Measurements from ENCODE around the gene PRDX5.
A peak's percentile ranks its signal among the peaks of the same experiment; 100 is the strongest.

The PRDX5 gene

DNA sequence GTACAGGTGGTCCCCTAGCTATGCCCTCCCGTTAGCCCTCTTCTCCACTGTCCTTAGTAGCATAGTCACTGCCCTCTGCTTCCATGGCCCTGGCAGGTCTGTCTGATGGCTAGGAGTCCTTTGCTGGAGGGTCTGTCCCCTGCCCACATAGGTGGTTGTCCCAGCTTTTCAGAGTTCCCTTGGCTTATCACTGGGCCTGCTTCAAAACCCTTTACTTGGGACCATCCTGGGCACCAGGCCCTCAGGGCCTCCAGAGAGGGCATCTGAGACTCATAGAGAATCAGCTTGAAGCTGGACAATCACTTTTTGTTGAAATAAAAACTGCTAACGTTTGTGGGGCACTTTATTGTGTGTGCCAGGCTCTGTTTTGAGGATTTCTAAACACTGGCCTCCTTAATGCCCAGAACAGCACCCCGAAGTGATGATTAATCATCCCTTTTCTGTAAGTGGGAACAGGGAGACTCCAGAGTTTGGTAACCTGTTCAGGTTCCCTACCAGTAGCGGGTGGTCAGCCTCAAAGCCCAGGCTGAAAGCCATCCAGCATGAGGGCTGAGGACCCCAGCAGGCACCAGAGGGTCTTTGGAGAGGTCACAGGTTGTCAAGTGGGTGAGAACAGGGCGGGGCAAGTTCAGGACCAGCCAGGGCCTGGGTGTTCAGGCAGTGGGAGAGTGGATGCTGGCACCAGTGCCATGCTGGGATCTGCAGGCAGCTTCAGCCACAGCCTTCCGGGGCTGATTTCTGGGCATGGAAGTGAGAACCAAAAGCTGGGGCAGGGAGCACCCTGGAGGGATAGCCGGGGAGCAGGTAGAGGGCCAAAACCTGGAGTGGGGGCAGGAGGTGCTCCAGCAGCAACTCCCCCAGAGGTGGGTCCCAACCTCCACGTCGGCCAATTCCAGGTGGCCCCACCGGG is 27.3 kb upstream of the PRDX5 start:
- DNase-seq: no peak

DNA sequence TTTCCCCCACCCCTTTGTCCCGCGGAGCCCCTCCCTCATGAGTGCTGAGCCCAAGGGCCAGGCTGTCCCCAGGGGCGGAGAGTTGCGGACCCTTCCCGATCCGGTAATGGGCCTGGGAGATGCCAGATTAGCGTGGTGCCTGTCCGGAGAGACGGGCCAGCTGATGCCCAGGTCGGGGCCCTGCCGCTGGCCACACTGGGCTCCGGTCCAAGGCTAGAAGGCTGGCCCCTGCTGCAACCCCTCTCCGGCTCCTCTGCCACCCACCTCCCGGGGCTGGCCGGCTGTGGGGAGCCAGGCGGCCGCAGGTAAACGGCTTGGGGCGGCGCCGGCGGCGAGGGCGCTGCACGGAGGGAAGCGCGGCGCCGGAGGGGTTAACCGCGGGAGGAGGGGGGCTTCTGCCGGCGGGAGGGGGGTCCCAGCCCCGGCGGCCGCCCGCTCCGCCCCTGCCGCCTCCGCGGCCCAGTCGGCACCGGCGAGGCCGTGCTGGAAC is 26.6 kb upstream of the PRDX5 start, which contains the start of gene KCNK4:
Gene KCNK4 (plus strand): TSS at position 41 of the 490 bp plus-strand sequence. CDS start 1,717 bp downstream, outside the sequence.
- no peak for DNase-seq

DNA sequence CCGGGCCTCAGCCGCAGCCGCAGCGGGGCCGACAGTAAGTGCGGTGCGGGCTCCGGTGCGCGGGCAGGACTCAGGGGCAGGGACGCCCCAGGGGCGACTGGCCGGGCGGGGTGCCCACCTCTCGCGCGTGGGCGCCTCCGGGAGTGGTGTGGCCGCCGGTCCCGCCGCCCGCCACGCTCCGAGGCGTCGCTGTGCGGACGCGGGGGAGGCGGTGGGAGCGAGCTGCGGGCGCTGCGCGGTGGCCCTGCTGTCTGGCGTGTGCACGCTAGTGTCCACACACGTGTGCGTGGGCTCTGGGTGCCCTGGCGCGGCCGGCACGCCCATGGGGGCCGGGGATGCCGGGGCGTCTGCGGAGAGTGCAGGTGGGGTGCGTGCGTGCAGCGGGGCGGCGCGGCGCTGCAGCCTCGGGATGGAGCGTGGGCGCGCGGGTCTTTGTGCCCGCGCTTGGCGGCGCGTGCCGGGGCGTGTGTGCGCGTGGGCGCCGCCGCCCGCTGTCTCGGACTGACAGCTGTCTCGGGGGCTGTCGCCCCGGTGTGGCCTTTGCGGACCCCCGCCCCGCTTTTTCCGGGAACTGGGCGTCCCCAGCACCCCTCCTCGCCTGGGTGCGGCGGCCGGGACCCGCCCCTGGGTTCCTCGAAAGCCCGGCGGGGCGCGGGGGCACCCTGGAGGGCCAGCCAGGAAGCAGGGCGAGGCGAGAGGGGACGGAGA is 26.0 kb upstream of the PRDX5 start:
- DNase-seq: no peak

DNA sequence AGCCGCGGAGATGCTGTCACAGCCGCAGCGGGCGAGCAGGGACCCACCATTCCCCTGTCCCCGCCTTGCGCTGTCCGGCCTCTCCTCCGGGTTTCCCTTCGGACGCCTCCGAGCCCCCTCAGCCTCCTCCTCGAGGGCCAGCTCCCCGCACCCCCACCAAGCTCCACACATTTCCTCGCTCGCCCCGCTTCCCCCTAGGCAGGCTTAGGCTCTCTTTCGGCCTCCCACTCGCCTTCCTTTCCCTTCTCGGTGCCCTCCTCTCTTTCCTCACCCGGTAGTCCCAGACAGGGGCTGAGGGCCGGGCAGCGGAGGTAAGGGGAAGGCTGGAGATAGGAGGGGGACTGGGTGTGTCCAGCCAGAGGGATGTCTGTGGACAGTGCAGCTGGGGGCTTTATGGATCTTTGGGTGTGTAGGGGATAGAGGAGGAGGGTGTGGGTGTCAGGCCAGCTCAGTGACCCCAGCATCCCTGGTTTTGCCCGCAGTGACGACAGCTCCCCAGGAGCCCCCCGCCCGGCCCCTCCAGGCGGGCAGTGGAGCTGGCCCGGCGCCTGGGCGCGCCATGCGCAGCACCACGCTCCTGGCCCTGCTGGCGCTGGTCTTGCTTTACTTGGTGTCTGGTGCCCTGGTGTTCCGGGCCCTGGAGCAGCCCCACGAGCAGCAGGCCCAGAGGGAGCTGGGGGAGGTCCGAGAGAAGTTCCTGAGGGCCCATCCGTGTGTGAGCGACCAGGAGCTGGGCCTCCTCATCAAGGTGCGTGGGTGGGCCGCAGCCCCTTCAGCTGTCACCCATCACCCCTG is 25.3 kb upstream of the PRDX5 start:
- no peak for DNase-seq

DNA sequence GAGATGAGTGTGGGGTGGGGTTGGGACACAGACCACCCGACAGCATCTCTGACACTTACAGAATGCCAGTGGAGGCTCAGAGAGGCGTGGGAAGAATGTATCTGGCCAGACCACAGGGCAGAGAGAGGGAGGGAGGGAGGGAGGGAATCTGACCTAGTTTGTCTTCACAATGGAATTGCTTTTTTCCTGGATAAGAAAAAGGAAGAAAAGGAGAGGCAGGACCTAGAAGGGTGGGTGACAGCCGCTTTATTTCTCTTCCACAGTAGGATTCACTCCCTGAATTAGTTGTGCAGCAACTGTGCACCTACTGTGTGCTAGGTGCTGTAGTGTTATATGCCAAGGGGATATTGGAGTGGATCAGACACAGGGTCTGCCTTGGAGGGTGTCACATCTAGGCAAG is 23.1 kb upstream of the PRDX5 start:
- no peak for DNase-seq

DNA sequence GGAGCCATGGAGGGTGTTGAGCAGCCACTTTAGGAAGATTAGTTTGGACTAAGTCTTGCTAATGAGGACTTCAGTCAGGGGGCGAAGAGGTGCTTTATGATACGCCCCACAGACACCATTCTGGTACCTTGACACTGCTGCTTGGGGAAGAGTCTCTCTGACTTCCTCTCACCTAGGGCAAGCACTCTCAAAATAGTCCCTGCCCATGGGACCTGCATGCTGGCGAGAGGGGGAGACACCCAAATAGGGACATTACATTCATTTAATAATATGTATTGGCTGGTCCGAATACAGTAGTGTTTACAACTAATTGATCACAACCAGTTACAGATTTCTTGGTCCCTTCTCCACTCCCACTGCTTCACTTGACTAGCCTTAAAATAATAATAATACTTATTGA is 22.2 kb upstream of the PRDX5 start:
- no peak for DNase-seq

DNA sequence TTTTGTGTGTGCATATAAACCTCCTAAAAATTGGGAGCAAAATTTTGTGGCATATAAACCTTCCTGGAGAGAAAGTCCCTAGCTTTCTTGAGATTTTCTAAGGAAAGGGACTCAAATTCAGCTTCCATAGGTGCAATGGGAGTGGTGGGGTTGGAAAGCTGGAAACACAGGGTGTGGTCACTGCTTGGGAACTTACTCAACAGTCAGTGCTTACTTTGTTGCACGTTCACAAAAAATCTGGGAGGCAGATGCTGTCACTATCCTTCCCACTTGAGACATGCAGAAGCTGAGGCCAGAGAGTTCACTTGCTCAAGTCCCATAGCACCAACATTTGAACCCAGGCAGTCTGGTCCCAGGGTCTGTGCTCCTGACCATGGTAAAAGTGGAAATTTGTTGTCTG is 21.7 kb upstream of the PRDX5 start:
- DNase-seq: no peak

DNA sequence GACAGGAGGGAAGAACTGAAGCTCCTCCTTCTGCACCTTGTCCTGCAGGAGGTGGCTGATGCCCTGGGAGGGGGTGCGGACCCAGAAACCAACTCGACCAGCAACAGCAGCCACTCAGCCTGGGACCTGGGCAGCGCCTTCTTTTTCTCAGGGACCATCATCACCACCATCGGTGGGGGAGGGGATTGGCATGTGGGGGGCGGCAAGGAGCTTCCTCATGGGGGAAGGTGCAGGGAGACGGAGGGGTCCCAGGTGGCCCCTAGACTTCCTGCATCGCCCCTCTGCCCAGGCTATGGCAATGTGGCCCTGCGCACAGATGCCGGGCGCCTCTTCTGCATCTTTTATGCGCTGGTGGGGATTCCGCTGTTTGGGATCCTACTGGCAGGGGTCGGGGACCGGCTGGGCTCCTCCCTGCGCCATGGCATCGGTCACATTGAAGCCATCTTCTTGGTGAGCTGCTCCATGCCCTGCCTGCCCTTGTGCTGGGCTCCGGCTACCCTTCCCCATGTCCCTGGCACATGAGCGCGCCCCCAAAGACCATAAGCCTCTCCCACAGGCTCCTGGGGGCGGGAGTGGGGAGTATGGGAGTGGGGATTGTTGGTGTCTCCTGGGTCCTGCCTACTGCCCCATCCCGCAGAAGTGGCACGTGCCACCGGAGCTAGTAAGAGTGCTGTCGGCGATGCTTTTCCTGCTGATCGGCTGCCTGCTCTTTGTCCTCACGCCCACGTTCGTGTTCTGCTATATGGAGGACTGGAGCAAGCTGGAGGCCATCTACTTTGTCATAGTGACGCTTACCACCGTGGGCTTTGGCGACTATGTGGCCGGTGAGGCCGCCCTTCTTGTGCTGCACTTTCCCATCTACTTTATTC is 20.9 kb upstream of the PRDX5 start:
- no peak for DNase-seq

DNA sequence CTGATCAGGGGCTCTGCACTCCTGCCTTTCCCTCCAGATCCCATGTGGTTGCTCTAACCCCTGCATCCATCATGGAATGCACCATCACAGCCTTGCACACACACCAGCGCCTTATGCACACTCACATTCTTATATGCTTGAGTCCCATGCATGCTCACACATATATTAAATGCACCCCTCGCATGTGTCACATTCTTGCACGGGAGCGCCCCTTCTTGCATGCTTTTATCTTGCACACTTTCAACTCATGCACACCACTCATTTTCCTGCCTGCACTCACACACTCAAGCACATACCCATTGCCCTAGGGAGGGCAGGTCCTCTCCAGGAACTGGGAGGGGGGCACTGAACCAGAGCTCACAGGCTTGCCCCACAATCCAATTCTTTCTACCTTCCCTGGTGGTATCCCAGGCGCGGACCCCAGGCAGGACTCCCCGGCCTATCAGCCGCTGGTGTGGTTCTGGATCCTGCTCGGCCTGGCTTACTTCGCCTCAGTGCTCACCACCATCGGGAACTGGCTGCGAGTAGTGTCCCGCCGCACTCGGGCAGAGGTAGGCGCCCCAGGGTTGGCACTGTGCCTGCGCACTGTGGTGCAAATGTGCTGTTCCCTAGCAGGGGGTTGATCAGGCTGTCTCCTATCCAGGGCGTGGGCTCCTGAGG is 20.1 kb upstream of the PRDX5 start:
- peak; percentile 65 for DNase-seq

DNA sequence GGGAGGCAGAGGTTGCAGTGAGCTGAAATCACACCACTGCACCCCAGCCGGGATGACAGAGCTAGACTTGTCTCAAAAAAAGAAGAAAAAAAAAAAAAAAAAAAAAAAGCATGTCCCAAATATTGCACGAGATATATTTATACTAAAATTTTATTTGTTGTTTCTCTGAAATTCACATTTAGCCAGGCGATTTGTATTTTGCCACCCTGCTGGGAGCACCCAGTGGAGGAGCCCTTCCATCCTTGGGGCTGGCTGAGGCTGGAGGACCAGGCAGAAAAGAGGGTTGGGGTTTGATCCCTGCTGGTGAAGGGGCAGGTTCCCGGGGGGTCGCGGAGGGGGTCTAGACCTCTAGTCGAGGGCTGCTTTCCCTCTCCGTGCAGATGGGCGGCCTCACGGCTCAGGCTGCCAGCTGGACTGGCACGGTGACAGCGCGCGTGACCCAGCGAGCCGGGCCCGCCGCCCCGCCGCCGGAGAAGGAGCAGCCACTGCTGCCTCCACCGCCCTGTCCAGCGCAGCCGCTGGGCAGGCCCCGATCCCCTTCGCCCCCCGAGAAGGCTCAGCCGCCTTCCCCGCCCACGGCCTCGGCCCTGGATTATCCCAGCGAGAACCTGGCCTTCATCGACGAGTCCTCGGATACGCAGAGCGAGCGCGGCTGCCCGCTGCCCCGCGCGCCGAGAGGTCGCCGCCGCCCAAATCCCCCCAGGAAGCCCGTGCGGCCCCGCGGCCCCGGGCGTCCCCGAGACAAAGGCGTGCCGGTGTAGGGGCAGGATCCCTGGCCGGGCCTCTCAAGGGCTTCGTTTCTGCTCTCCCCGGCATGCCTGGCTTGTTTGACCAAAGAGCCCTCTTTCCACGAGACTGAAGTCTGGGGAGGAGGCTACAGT is 18.7 kb upstream of the PRDX5 start:
- peak; percentile 44 for DNase-seq

DNA sequence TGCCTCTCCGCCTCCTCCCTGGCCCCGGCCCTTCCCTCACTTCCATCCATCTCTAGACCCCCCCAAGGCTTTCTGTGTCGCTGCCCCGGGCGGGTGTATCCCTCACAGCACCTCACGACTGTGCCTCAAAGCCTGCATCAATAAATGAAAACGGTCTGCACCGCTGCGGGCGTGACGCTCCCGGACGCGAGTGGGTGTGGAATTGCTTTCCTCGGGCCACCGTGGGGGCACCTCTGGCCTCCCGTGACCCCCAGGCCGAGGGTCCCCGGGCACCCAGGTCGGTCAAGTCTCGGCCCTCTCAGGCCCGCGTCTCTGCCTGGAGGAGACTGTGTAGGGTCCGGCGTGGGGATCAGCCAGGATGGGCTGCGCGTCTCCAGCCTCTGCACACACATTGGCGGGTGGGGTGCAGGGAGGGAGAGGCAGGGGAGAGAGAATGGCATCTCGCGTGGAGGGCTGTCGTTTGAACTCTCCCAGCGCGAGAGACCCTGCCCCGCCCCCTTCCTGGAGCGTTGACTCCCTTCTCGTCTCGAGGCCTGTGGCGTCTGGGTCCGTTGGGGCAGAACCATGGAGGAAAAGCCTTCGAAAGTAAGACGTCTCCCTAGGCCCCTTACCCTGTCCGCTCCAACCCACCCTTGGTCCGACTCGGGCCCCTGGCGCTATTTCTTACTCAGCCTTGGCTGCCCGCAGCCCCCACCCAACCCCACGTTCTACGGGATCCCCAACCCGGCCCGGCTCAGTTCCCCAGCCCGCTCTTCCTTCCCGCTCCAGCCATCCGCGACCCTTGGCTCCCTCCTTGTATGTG is 17.9 kb upstream of the PRDX5 start, which contains the start of gene CATSPERZ:
Gene CATSPERZ (plus strand): TSS at position 512 of the 802 bp plus-strand sequence. CDS start 53 bp downstream, at position 565.
- no peak for DNase-seq

DNA sequence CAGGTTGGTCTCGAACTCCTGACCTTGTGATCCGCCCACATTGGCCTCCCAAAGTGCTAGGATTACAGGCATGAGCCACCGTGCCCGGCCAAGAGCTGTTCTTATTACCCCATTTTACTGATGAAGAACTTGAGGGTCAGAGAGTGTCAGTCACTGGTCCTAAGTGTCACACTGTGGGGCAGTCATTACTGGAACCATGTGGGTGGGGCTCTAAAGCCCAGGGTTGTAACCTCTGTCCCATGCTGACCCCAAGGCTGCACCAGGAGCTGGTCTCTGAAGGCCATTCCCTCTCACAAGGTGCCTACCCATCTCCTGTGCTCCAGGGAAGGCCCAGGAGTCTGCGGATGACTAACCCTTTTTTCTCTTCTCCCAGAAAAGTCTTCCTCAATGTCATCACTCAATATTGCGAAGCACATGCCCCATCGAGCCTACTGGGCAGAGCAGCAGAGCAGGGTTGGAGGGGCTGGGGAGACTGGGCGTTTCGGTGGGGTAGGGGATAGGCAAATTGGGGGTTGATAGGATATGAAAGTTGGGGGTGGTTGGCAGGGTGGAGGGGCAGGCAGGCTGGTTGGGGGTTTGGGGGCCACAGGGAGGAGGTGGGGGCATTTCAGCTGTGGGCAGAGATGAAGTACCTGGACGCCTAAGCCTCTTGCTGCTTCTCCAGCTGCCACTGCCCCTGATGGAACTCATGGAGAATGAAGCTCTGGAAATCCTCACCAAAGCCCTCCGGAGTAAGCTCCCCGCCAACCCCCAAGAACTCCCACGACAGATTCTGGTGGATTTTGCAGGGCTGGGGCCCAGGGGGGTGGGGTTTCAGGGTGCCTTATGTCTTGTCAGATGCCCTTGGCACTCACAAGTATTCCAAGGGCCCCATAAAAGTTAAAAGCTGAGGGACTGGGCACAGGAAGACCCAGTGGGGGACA is 14.6 kb upstream of the PRDX5 start:
- DNase-seq: no peak

DNA sequence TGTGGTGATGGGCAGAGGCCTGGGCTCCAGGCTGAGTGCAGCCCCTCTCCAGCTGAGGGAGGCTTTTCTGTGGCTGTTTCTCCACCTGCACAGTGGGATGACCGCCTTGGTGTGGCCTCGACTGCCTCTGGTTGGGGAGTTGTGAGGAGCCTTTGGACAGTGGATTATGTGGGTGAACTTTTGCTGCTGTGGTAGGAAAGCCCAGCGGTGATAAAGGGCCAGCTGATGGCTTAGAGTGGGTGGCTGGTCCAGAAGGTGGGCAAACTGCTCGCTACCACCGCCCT is 13.9 kb upstream of the PRDX5 start:
- DNase-seq: no peak

DNA sequence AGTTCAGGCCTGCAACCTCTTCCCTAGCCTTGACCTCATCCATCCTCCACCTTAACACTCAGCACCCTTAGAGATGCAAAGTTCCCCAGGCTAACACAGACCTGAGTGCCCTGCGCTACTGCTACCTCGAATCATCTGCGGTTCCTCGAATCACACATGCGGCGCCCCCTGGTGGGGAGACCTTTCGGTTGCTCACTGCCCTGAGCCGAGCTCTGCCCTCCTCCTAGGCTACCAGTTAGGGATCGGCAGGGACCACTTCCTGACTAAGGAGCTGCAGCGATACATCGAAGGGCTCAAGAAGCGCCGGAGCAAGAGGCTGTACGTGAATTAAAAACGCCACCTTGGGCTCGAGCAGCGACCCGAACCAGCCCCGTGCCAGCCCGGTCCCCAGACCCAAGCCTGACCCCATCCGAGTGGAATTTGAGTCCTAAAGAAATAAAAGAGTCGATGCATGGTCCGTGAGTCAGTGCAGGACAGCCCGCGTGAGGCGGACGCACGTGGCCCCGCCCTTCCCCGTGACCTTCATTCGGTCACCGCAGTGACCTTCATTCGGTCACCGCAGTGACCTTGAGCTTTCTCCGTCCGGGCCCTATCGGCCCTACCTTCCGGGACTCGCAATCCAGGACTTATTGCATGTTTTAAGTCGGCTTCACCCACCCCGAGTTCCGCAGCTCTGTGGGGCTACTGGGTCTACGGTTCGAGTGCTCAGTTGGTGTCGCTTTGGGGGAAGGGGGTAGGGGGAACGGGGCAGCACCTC is 13.4 kb upstream of the PRDX5 start:
- peak; percentile 99 for DNase-seq

DNA sequence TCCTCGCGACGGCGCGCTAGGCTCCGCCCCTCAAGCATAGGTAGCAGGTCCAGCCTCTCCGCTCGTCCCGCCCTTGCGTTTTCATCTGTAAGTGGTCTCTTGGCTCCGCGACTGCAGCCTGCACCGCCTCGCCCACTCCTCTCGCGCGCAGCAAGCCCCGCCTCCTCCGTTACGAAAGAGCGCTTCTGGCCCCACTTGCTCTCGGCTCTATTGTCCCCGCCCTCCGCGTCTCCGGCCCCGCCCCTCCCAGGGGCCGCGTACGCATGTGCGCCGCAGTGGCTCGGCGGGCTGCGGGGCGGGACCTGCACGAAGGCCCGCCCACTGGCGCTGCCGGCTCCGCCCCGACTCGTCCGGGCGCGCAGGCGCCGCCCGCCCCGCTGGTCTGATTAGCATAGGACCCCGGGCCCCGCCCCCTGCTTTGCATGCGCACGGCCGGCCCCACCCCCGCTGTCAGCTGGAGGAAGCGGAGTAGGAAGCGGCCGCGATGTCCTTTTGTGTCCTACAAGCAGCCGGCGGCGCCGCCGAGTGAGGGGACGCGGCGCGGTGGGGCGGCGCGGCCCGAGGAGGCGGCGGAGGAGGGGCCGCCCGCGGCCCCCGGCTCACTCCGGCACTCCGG is 12.7 kb upstream of the PRDX5 start, which contains the start of gene ESRRA:
Gene ESRRA (plus strand): TSS at position 450 of the 616 bp plus-strand sequence. CDS start 1,656 bp downstream, outside the sequence.
- DNase-seq: peak; percentile 99

DNA sequence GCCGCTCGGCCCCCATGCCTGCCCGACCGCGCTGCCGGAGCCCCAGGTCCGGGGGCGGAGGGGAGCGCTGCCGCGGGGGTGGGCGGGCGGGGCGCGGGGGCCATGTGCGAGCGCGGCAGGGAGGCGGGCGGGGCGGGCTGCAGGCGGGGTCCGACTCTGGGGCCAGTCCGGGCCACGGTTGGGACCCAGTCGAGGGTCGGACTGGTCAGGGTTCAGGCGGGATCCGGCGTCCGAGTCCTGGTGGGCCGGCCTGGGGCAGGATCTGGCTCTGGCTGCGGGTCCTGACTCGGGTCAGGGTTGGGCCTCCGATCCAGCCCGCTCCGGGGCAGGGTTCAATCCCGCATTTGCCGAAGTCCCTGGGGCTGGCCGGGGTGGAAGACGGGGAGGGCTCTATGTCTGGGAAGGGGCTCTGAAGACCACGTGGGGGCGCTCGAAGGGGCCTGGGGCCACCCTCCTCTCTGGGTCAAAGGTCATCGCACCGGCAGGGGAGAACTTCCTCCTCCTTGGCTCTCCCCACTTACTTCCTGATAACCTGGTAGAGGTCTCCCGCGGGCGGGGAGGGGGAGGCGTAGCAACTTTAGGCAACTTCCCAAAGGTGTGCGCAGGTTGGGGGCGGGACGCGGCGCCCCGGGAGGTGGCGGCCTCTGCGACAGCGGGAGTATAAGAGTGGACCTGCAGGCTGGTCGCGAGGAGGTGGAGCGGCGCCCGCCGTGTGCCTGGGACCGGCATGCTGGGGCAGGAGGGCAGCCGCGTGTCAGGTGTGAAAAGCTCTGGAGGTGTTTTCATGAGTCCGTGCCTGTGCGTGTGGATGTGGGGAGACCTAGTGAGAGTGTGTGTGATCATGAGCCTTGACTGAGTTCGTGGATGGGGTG is 12.0 kb upstream of the PRDX5 start:
- peak; percentile 82 for DNase-seq

Data from hematopoietic multipotent progenitor cell treated with erythropoietin and hydrocortisone succinate and interleukin-3 and kit ligand, for 6 days (in vitro differentiated cells).